HG03565 (cell line): ENCODE measurements around the gene C10orf62.
"Not testable (repeated sequence)": the region's sequence is repeated elsewhere in the genome, so short reads cannot be mapped to it uniquely, and the experiment has no call there.

Experiments used
- ATAC-seq: cut with Tn5 transposase; IDR thresholded peaks from one replicate; pipeline ENCODE4 v1.9.1; 2021; ENCODE audit warnings: mild to moderate bottlenecking, moderate library complexity; ENCODE audit not compliant: unreplicated experiment

The C10orf62 gene, protein sequence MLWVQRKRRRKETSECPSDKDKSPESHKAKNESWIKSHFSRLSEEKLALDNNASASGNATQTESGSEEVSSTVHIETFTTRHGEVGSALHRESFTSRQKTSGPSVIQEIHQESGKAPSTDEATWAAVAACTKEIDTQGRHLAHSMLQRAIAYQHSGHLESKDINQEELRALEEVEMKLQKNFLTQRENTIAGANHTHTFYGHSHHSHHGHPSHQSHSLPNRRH

DNA sequence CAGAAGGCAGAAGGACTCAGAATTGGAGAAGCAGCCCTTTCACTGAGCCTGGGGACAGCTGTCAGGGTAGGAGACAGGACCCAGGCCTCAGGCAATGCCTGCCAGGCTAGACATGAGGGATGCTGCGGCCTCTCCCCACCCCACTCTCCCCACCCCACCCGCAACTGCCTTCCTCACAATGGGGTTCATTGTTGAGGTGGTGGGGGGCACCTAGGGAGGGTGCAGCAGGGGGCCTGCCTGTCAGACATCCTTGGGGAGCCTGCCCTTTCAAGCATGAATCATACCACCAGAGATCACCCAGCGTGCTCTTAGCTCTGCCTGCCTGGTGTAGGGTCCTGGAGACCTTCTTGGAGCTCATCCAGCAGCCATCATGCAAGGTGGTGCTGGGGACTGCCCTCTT is at the start of gene C10orf62:
TSS of gene C10orf62 (plus strand) at position 243 of the 400 bp plus-strand sequence. CDS start 177 bp downstream, outside the sequence.
- ATAC-seq: no peak

DNA sequence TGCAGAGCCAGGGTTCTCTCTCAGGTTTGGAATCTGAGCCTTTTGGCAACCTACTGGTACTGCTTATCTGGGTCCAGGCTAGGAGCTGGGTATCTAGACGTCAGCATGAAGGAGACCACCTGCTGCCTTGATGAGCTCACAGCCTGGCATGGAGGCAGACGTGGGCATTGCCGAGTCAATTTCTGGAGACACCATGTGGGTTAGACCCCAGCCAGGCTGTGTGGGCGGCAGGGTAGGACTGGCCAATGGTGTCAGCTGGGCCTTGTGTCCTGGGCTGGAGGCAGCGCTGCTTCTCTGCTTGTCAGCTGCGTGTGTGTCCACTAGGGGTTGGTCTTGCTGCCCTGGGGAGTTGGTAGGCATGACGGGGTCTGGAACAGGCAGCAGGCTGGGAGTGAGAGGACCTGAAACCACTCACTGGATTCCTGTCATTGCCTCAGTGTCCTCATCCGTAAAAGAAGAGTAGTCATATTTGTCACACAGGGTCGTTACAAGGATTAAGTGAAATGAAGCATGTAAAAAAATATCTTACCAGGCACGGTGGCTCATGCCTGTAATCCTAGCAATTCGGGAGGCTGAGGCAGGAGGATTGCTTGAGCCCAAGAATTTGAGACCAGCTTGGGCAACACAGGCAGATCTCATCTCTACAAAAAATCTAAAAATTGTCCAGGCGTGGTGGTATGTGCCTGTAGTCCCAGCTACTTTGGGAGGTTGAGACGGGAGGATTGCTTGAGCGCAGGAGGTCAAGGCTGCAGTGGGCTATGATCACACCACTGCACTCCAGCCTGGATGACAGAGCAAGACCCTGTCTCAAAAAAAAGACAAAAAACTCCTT is 48.6 kb upstream of the C10orf62 start:
- ATAC-seq: no peak

DNA sequence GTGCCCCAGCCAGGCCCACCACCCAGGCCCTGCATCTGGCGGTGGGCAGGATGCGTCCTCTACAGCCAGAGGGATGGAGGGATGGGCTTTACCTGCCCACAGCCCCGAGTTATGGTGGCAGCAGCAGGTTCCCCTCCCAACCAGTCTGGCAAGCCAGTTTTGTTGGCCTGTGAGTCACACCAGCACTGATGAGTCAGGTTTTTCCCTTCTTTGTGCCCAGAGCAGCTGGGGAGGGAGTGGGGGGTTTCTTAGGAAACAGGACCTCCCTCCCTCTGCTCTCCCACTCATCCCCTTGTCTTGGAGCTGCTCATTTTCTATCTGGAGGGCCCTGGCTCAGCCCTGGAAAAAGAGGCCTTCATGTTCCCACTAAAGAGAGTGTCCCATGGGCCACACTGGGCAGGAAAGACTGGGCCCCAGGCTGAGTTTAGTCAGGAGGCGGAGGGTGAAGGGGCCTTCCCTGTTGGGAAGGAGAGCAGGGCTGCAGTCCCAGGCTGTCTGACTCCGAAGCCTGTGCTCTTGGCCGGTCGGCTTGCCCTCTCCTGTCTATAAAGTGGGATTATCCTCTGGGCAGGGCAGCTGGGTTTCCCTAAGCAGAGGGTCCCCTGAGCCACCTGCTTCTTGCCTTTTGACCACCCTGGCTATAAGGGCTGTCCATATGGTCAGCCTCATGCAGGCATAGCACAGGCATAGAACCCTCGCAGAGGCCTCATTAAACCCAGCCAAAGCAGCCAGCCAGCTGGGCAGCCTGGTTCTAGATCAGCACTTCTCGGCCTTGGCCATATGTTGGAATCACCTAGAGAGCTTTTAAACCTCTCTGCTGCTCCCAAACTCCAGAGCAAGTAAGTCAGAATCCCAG is 47.1 kb upstream of the C10orf62 start:
- no peak for ATAC-seq

DNA sequence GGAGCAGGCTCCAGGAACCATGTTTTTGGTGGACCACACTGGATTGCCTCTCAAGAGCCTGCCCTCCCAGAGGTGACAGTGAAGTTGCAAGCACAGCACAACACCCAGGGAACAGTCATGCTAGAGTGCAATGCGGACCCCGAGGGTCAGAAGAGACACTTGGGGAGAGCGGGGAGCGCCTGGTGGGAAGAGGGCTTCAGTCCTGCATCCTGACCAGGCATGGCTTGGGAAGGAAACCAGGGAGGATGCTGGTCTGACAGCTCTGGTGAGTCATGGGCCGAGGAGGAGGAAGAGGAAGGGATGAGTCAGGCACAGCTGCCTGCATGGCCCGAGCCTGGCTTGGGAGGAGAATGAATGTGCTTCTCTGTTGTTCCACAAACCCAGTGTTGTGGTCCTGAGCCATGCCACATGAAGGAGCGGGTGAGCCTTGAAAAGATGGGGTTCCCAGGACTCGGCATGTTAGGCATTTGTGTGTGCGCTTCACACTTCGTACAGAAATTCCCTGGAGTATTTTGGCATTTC is 46.4 kb upstream of the C10orf62 start:
- ATAC-seq: no peak

DNA sequence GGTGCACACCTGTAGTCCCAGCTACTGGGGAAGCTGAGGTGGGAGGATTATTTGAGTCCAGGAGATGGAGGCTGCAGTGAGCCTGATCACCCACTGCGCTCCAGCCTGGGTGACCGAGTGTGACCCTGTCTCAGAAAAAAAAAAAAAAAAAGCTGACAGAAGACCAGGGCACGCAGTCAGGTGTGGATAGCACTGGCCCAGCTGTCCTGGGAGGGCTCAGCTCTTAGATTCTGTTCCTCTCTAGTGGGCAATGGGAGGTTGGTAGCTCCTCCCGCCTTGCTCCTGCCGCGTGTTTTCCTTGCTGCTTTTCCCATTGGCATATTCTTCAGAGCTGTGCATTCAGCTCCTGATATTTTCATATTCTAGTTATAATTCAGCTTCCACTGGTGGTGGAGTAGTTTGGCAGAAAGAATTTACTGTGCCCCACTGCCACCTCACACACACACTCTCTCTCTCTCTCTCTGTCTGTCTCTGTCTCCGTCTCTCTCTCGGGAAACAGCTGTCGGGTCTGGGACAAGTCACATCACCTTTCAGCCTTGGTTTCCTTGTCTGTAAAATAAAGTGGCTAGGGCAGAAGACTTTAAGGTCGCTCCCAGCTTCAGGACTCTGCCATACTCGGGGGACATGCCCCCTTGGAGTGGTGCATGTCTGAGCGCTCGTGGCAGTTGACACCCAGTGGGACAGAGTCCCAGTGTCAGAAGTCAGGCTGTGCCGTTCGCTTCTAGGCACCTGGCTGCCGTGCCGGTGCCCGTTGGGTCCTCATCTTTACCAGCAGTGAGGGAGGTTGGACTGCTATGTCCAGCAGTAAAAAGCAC is 42.9 kb upstream of the C10orf62 start:
- no peak for ATAC-seq

DNA sequence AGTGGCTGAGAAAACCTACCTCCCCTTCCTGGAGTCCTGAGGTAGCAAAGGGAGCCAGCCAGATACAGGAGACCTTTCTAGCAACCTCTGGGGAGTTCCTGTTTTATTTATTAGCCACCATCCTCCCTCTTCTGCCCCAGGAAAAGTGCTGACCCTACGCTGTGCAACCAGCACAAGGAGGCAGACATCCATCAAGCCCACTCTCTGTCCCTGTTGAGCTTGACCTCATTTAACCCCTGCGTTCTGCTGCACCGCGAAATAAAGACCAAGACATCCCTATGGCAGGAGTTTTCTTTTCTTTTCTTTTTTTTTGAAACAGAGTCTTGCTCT is 42.3 kb upstream of the C10orf62 start:
- ATAC-seq: no peak

DNA sequence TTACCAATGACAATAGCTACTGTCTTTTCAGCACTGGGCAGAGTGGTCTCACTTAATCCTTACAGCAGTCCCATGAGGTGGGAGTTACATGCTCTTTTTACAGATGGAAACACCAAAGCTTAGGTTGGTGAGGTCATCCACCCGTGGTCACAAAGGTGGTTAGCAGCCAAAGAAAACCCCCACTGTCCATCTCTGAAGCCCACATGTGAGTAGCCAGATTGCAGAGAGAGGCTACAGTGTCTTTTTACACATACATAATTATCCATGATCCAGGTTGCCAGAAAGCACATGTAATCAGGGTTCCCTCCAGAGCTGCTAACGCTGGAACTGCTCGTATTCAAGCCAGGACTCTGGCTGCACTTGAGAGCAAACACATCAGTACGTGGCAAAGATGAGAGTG is 41.6 kb upstream of the C10orf62 start:
- ATAC-seq: no peak

DNA sequence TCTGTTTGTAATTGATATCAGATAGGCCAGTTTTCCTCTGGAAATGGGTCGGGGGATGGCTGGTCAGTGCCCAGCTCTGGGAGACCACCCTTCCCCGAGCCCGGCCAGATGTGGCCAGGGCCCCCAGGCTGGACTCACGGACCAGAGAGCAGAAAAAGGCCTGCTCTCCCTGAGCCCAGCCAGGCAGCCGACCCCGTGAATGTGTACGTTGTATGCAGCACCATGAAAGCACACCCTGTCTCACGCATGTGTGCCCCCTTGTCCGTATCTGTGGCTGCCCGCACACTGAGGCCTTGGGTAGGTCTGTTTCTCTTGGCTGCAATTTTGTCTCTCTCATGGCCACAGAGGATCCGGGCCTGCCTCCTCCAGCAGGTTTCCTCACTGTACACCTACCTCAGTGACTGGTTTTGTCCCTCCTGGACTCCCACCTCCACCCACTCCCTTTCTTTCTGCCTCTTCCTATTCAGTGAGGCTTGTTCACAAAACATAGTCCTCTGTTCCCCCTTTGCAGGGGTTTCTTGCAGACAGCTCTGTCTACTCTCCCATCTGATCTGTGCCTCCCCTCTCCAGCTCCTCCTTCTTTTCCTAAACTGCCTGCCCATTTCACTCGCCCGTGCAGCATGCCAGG is 40.6 kb upstream of the C10orf62 start:
- ATAC-seq: no peak

DNA sequence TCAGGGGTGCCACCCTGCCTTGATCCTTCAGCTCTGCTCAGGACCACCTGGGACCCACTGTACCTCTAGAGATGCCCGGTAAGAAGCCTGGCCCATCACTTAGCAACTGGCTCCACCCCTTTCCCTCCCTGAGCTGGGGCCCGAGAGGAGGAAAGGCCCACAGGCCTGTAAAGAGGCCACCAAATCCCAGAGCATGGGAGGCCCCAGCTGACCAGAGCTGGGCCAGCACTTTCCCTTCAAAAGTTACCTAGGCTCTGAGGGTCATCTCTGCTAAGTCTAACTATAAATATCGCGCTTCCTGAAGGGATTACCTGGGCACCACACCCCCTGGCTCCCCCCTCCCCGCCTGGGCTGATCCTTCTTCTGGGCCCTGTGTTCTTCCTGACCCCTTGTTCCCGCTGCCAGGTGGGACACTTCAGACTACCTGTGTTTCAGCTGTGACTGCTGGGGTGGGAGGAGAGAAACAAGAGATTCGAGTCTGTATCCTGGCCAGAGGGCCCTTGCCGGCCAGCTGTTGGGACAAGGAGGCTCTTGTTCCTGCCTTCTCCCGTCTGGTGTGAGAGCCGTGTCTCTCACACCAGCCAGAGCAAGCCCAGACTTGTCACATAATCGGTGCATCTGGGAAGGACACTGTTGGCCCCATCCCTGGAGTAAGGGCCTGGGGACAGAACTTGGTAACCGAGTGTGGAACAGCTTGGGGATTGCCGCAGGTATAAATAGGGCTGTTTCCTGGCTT is 39.8 kb upstream of the C10orf62 start:
- no peak for ATAC-seq

DNA sequence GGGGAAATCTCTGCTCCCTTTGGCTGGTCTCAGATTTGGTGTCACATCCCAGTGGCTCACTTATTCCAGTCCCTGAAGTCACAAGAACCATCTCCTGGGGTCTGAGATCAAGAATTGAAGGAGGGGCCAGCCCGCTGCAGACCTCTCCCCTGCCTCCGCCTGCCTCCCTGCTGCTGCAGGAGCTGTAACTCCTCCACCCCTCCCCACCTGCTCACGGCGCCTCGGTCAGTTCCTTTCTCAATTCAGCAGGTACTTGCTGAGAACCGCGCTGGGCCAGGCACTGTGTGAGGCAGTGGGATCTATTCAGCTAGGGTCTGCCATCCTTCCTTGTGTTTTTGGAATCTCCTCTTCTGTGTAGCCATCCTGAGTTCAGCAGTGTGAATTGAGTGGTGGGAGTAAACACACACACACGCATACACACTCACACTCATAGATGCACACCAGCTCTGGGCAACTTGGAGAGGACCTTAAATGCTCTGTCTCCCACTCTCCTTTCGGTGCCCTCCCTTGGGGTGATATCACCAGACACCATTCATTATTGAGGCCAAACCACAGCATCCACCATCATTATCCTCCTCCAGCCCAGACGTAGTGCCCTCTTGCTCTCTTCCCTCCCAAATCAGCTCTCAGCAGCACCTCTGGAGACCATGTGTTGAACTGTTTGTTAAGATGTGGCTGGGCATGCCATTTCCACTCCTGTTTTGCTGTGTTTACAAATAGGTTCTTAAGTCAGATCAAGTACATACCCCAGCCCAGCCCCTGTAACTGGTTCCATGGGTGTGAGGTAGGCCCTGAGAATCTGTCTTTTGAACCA is 39.0 kb upstream of the C10orf62 start:
- ATAC-seq: no peak

DNA sequence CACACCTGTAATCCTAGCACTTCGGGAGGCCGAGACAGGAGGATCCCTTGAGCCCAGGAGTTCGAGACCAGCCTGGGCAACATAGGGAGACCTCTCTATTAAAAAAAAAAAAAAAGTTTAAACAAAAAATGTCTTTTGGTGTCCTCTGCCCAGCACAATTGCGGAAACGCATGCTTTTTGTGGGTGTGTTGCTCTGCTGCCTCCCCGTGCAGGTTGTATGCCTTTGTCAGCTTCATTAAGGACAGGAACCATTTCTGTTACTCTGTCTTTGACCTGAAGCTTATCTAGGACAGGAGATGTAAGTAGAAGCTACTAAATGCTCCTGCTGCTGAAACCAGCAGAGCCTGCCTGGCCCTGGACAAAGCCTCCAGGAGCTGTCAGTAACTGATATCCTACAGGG is 38.2 kb upstream of the C10orf62 start:
- ATAC-seq: no peak

DNA sequence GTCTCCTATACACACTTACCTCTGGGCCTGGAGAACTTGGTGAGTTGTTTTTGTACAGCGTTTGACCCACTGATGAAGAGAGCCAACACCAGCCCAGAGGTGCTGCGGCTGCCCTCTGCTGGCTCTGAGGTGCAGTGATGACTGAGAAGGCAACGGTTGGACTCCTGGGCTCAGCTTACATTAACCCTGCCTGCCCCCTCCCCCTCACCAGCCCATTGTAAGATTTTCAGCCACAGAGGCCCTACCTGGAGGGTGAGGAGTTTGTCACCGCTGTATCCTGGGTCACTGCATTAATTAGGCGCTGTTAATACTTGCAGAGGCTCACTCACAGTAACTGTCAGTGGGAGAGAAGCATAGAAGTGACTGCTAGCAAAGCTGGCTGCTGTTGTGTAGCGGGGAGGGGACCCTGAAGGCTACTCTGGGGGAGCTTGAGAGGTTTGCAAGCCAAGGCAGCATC is 35.9 kb upstream of the C10orf62 start:
- ATAC-seq: no peak

DNA sequence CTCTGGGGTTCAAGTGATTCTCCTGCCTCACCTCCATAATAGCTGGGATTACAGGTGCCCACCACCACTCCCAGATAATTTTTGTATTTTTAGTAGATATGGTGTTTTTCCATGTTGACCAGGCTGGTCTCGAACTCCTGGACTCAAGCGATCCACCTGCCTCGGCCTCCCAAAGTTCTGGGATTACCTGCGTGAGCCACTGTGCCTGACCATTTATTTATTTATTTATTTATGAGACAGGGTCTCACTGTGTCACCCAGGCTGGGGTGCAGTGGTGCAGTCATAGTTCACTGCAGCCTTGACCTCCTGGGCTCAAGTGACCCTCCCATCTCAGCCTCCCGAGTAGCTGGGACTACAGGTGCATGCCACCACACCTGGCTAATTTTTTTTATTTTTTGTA is 35.2 kb upstream of the C10orf62 start:
- ATAC-seq: not testable (repeated sequence)

DNA sequence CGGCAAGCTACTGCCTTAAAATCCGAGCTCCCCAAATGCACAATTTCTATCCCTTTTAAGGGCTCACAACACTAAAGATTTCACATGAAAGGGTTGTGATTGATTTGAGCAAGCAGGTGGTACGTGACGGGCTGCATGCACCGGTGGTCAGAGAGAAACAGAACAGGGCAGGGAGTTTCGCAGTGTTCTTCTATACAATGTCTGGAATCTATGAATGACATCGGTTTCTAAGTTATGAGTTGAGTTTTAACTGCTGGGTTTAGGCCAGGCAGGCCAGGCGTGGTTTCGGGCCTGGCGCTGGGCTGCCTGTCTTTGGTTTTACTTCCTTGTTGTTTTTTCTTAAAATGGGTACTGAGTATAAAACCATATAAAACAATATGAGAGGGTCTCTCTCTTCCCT is 34.0 kb upstream of the C10orf62 start:
- ATAC-seq: not testable (repeated sequence)

DNA sequence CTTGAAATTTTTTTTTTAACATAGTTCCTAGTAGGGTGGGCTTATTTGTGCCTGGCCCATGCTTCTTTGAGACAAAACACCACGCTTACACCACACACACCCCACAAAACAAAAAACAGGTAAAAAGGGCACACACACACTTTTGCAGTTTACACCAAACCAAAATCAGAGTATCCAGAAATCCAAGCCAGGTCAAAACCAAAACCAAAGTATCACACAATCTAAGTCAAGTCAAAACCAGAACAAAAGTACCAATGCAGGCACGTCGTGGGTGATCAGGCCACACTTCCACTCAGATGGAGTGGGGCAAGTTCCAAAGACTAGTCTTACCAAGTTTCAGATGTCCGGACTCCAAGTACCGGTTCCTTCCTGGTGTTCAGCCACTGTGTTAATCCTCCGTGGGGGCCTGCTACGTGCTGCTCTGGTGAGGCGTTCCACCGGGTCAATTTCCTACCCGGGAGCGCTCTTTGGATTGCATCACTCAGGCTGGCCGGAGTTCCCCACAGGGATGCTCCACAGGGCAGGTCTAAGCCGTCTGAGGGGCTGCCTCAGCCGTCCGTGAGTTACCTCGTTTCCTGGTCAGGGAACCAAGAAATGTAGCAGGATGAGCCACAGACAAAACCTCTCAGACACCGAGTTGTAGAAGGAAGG is 28.7 kb upstream of the C10orf62 start:
- ATAC-seq: not testable (repeated sequence)

DNA sequence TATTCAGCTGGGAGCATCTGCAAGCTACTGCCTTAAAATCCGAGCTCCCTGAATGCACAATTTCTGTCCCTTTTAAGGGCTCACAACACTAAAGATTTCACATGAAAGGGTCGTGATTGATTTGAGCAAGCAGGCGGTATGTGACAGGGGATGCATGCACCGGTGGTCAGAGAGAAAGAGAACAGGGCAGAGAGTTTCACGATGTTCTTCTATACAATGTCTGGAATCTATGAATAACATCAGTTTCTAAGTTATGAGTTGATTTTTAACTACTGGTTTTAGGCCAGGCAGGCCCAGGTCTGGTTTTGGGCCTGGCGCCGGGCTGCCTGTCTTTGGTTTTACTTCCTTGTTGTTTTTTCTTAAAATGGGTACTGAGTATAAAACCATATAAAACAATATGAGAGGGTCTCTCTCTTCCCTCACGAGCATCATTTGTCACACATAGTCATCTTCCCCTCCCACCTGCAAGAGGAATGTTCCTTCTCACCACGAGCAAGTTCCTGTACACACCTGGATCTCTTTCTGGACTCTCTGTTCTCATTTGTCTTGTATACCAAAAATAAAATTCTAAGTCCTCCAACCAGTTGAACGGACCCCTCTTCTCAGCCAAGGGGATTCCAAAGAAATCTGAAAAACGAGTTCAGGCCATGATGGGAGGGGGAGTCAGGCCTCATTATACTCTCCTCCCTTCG is 28.0 kb upstream of the C10orf62 start:
- not testable (repeated sequence) for ATAC-seq

DNA sequence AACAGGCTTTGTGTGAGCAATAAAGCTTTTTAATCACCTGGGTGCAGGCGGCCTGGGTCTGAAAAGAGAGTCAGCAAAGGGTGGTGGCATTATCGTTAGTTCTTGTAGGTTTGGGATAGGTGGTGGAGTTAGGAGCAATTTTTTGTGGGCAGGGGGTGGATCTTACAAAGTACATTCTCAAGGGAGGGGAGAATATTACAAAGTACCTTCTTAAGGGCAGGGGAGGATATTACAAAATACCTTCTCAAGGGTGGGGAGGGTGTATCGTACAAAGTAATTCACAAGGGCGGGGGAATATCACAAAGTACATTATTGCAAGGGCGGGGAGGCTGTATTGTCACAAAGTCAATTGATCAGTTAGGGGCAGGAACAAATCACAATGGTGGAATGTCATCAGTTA is 27.2 kb upstream of the C10orf62 start:
- not testable (repeated sequence) for ATAC-seq
